Tibial nerve (tissue), 4 donors: Measurements from ENCODE around the gene DIAPH1. TPM values are rescaled to one million over a fixed set of nuclear protein-coding genes. Genes with fewer than 3 reads are reported as not detected.

Experiments
- DNase-seq, 2 donors: peaks; one replicate each; pipeline ENCODE4 v3.0.0-alpha.2; 2019; ENCODE audit warnings: low spot score in 2 of 2
- H3K27ac ChIP-seq, 4 donors: fragments of 200-600 bp; sonication (generic) in 3 of 4; one replicate each; pipeline ENCODE4 v1.5.1; 2017 to 2019; ENCODE audit warnings: mild to moderate bottlenecking in 1 of 4
- H3K27me3 ChIP-seq, 2 donors: fragments of 200-600 bp; sonication (generic) in 1 of 2; one replicate each; pipeline versions ENCODE4 v1.5.1 to v1.6.0; 2017 to 2019
- H3K36me3 ChIP-seq, 3 donors: fragments of 200-600 bp; sonication (generic); one replicate each; pipeline ENCODE4 v1.5.1; 2018 to 2019
- H3K4me1 ChIP-seq, 4 donors: fragments of 200-600 bp; sonication (generic) in 3 of 4; one replicate each; pipeline ENCODE4 v1.5.1; 2017 to 2019
- H3K4me3 ChIP-seq, 4 donors: fragments of 200-600 bp; sonication (generic) in 3 of 4; one replicate each; pipeline ENCODE4 v1.5.1; 2017 to 2019; ENCODE audit warnings: mild to moderate bottlenecking in 1 of 4, moderate library complexity in 1 of 4
- H3K9me3 ChIP-seq, 4 donors: fragments of 200-600 bp; sonication (generic) in 3 of 4; one replicate each; pipeline ENCODE4 v1.5.1; 2017 to 2019
- CTCF ChIP-seq, 5 experiments: fragments of 200-600 bp in 3 of 5; fragments of 450-650 bp in 2 of 5; sonication (generic) in 3 of 5; IDR thresholded peaks; one replicate each; pipeline ENCODE4 v1.5.1; 2016 to 2019; ENCODE audit warnings: antibody characterized with exemption in 5 of 5, mild to moderate bottlenecking in 3 of 5, moderate library complexity in 2 of 5
- EP300 ChIP-seq, 2 donors: sonication (generic); formaldehyde crosslinking; IDR thresholded peaks; one replicate each; pipeline ENCODE4 v1.6.1; 2017; ENCODE audit warnings: antibody characterized with exemption in 2 of 2, mild to moderate bottlenecking in 1 of 2
- POLR2A ChIP-seq, 2 donors: fragments of 450-650 bp; IDR thresholded peaks; one replicate each; pipeline ENCODE4 v1.6.1; 2017; ENCODE audit warnings: antibody characterized with exemption in 2 of 2, mild to moderate bottlenecking in 2 of 2, moderate library complexity in 2 of 2
- WGBS, 2 donors: methylation state at CpG; one replicate each; pipeline ENCODE4 v1.1.5; 2018; 5-methylcytosine and 5-hydroxymethylcytosine counted together
- total RNA-seq, 4 donors: library from RNA; depleted of rRNA; stranded (reverse); fragments of >200 nt; gene quantifications; one replicate each; pipeline ENCODE4 v1.1.0, GENCODE V29; 2016

The DIAPH1 gene
- total RNA-seq, 4 donors from 2014 or later = 59.4 to 102 (median 64.0) TPM

DNA sequence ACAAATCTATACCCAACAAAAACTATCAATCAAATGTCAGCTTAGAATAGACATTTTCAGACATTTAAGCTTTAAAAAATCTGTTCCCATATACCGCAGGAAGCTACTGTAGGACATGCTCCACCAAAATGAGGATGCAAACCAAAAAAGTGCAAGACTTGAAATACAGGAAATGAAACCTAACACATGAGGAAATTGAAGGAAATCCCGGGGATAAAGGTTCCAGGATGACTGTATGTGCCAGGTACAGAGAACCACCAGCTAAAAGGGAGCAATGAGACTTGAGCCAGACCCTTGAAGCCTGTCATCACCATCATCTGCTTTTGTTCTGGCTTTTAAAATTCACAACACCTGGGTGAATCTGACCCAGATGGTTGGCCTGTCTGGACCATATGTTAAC, 21.4 kb downstream of the DIAPH1 start:
- Histone ChIP-seq H3K27ac (no peak overlapping the region), H3K4me3 (no peak overlapping the region), H3K36me3 (peaks cover 0 to 24% (median 0%) of the 10 kb centered on the region in 3 donors), H3K27me3 (no peaks in the 10 kb centered on the region), H3K9me3 (peaks cover 0 to 9% (median 0%) of the 10 kb centered on the region in 4 donors), H3K4me1 (peaks cover 0 to 2% (median 0%) of the 10 kb centered on the region in 4 donors)
- no peak for DNase-seq
- 74% methylated on average over 2 of the region's 2 CpGs for WGBS, 2 donors
- no peak for TF ChIP-seq CTCF (IDR thresholded peaks at IDR 0.05)
- no peak for TF ChIP-seq EP300 (IDR thresholded peaks at IDR 0.05)
- no peak for TF ChIP-seq POLR2A (IDR thresholded peaks at IDR 0.05)

DNA sequence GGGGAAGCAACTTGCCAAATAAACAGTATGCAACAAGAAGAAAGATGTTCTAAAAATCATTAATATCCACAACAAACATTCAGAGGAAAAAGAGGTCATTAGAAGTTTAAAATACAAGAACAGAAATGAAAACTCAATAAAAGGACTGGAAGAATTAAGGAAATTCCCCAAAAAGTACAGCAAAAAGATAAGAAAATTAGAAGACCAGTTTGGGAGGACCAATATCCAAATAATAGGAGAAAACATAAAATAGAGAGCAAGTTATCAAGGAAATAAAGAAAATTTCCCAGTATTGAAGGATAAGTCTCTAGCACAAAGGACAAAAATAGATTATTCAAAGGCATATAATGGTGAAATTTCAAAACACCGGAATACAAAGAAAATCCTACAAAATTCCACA, 21.9 kb downstream of the DIAPH1 start:
- DNase-seq = no peak
- WGBS, 2 donors = 96% methylated on average over 1 of the region's 1 CpG
- peaks cover 0 to 24% (median 0%) of the 10 kb centered on the region in 3 donors for H3K36me3 ChIP-seq

GRCh38 chr5:141590127-141590526, 28.7 kb downstream of the DIAPH1 start:
- TF ChIP-seq CTCF (IDR thresholded peaks at IDR 0.05) (no peak), EP300 (IDR thresholded peaks at IDR 0.05) (no peak), POLR2A (IDR thresholded peaks at IDR 0.05) (no peak)
- Histone ChIP-seq H3K36me3 (peaks cover 0 to 42% (median 0%) of the 10 kb centered on the region in 3 donors), H3K27ac (no peak overlapping the region), H3K4me3 (no peak overlapping the region), H3K4me1 (peaks cover 0 to 5% (median 0%) of the 10 kb centered on the region in 4 donors), H3K9me3 (no peaks in the 10 kb centered on the region), H3K27me3 (no peaks in the 10 kb centered on the region)
- no peak for DNase-seq
- WGBS, 2 donors = 64% methylated on average over 2 of the region's 2 CpGs

More for the DNA sequence above, 21.9 kb downstream of the DIAPH1 start:
- Histone ChIP-seq H3K27me3 (no peaks in the 10 kb centered on the region), H3K27ac (no peak overlapping the region), H3K4me3 (no peak overlapping the region), H3K4me1 (peaks cover 0 to 5% (median 0%) of the 10 kb centered on the region in 4 donors), H3K9me3 (peaks cover 0 to 9% (median 0%) of the 10 kb centered on the region in 4 donors)
- TF ChIP-seq EP300 (IDR thresholded peaks at IDR 0.05) (no peak), CTCF (IDR thresholded peaks at IDR 0.05) (no peak), POLR2A (IDR thresholded peaks at IDR 0.05) (no peak)

- WGBS, 2 donors = 81 to 85% methylated on average over 1 of the region's 1 CpG
- TF ChIP-seq POLR2A (IDR thresholded peaks at IDR 0.05) (no peak), EP300 (IDR thresholded peaks at IDR 0.05) (no peak), CTCF (IDR thresholded peaks at IDR 0.05) (no peak)
- Histone ChIP-seq H3K27me3 (no peaks in the 10 kb centered on the region), H3K27ac (no peak overlapping the region), H3K4me1 (no peaks in the 10 kb centered on the region), H3K4me3 (no peak overlapping the region), H3K9me3 (no peaks in the 10 kb centered on the region), H3K36me3 (peaks cover 0 to 60% (median 9%) of the 10 kb centered on the region in 3 donors)
- no peak for DNase-seq
These were observed 32.6 kb downstream of the DIAPH1 start for GRCh38 chr5:141586246-141586645.

DNA sequence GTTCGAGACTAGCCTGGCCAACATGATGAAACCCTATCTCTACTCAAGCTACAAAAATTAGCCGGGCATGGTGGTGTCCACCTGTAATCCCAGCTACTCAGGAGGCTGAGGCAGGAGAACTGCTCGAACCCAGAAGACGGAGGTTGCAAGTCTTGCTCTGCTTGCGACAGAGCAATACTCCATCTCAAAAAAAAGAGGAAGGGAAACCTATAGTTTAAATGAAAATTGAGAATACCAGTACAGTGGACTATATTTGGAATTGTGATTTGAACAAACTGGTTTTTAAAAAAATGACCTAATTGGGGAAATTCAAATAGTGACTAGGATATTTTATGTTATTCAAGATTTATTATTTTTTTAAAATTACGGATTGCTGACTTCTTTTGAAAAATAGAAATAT, 33.2 kb downstream of the DIAPH1 start:
- Histone ChIP-seq H3K4me1 (no peaks in the 10 kb centered on the region), H3K36me3 (peaks cover 0 to 67% (median 16%) of the 10 kb centered on the region in 3 donors), H3K9me3 (no peaks in the 10 kb centered on the region), H3K27ac (no peak overlapping the region), H3K4me3 (no peak overlapping the region), H3K27me3 (no peaks in the 10 kb centered on the region)
- no peak for DNase-seq
- WGBS, 2 donors = 87 to 93% methylated on average over 6 of the region's 6 CpGs
- TF ChIP-seq EP300 (IDR thresholded peaks at IDR 0.05) (no peak), POLR2A (IDR thresholded peaks at IDR 0.05) (no peak), CTCF (IDR thresholded peaks at IDR 0.05) (no peak)
